ENCODE results near the gene IGFBP7. TPM values are rescaled to one million over a fixed set of nuclear protein-coding genes. Genes with fewer than 3 reads are reported as not detected.

The IGFBP7 gene, protein sequence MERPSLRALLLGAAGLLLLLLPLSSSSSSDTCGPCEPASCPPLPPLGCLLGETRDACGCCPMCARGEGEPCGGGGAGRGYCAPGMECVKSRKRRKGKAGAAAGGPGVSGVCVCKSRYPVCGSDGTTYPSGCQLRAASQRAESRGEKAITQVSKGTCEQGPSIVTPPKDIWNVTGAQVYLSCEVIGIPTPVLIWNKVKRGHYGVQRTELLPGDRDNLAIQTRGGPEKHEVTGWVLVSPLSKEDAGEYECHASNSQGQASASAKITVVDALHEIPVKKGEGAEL
- total RNA-seq (2014; rRNA removed; shearing (Covaris generic)): 136 and 168 TPM in 2 replicates

DNA sequence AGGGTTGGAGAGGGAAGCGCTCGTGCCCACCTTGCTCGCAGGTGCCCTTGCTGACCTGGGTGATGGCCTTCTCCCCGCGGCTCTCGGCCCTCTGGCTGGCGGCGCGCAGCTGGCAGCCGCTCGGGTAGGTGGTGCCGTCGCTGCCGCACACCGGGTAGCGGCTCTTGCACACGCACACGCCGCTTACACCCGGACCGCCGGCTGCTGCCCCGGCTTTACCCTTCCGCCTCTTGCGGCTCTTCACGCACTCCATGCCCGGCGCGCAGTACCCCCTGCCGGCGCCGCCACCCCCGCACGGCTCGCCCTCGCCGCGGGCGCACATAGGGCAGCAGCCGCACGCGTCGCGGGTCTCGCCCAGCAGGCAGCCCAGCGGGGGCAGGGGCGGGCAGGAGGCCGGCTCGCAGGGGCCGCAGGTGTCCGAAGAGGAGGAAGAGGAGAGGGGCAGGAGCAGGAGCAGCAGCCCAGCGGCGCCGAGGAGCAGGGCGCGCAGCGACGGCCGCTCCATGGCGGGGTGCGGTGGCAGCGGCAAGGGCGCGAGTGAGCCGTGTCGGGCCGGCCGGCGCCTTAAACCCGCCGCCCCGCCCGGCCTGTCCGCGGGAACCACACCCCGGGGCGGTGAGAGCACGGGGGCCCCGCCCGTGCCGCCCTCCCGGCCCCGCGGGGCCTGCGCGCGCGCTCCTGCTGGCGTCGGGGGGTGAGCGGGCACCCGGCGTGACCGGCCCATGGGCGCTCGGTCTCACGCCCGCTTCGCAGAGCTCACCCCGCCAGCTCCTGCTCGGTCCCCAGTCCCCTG, at the start of gene IGFBP7:
IGFBP7 (minus strand) TSS at position 539 of the 793 bp plus-strand sequence; CDS start at position 505, 34 bp downstream.

Small RNA genes lying within 50 kb of the gene (small RNA-seq; reads per million reads assigned to genes)
- gene RNU6-998P: not detected

Other genes with a start within 250 kb of the IGFBP7 start
- gene REST, start 202.5 kb downstream of the IGFBP7 start, total RNA-seq (2014; rRNA removed; shearing (Covaris generic)): 23.2 and 33.0 TPM in 2 replicates
- 25.3 and 27.1 TPM in 2 replicates for gene NOA1, start 132.8 kb downstream of the IGFBP7 start, total RNA-seq (2014; rRNA removed; shearing (Covaris generic))
- gene POLR2B, start 131.5 kb downstream of the IGFBP7 start, total RNA-seq (2014; rRNA removed; shearing (Covaris generic)): 164 and 176 TPM in 2 replicates

Measured in A375 (cell line).